ENCODE data around the gene PCNX3.

- TF ChIP-seq CTCF (IDR thresholded peaks at IDR 0.05) (no peak), POLR2A (IDR thresholded peaks at IDR 0.05) (no peak), POLR2AphosphoS5 (IDR thresholded peaks at IDR 0.05) (no peak), EP300 (IDR thresholded peaks at IDR 0.05; ENCODE audit: low read depth) (no peak)
These were observed 3.2 kb downstream of the PCNX3 start for GRCh38 chr11:65618763-65619162.
